GM12878 (cell line): ENCODE measurements around the gene N4BP2L2. TPM values are rescaled to one million over a fixed set of nuclear protein-coding genes. Genes with fewer than 3 reads are reported as not detected.

Experiments
- CBFB ChIP-seq: IDR thresholded peaks from 2 replicates; pipeline ENCODE4 v1.6.1; 2016; ENCODE audit warnings: antibody characterized with exemption, low read depth
- CEBPZ ChIP-seq: fragments of 150-350 bp; IDR thresholded peaks from 2 replicates; pipeline ENCODE4 v1.6.1; 2016; ENCODE audit warnings: low read depth, low read length
- CHD1 ChIP-seq: IDR thresholded peaks from 2 replicates; pipeline ENCODE4 v1.6.1; 2012; ENCODE audit warnings: low read depth, low read length, improper control_type of control experiment
- CHD4 ChIP-seq: fragments of 200-600 bp; sonication (generic); IDR thresholded peaks from 2 replicates; pipeline ENCODE4 v1.6.1; 2016; ENCODE audit warnings: mild to moderate bottlenecking
- E4F1 ChIP-seq: fragments of 450-650 bp; IDR thresholded peaks from 2 replicates; pipeline ENCODE4 v1.6.1; 2018; ENCODE audit warnings: borderline replicate concordance, mild to moderate bottlenecking; ENCODE audit not compliant: partially characterized antibody
- EZH2 ChIP-seq: IDR thresholded peaks from 2 replicates; pipeline ENCODE4 v1.6.1; 2012; ENCODE audit warnings: low read depth, mild to moderate bottlenecking, control low read depth, inconsistent platforms, low read length, borderline replicate concordance; ENCODE audit not compliant: control insufficient read depth
- FOS ChIP-seq: IDR thresholded peaks from 3 replicates; pipeline ENCODE4 v1.6.1; 2011; ENCODE audit warnings: borderline replicate concordance; ENCODE audit not compliant: insufficient read length; ENCODE audit errors: extremely low read depth
- IKZF2 ChIP-seq, 2 experiments: fragments of 450-650 bp; IDR thresholded peaks; 2 replicates each; pipeline ENCODE4 v1.6.1; 2017; ENCODE audit warnings: mild to moderate bottlenecking in 2 of 2, moderate library complexity in 2 of 2
- MAX ChIP-seq: IDR thresholded peaks from 2 replicates; pipeline ENCODE4 v1.6.1; 2012; ENCODE audit warnings: low read depth, low read length, improper control_type of control experiment
- MEF2B ChIP-seq: fragments of 450-650 bp; IDR thresholded peaks from 2 replicates; pipeline ENCODE4 v1.6.1; 2018; ENCODE audit warnings: mild to moderate bottlenecking, moderate library complexity; ENCODE audit not compliant: partially characterized antibody, poor library complexity, severe bottlenecking
- NBN ChIP-seq: fragments of 450-650 bp; IDR thresholded peaks from 2 replicates; pipeline ENCODE4 v1.6.1; 2016
- NFIC ChIP-seq: IDR thresholded peaks from 2 replicates; pipeline ENCODE4 v1.6.1; 2012; ENCODE audit warnings: low read depth, mild to moderate bottlenecking, inconsistent platforms, low read length, moderate library complexity
- NR2C1 ChIP-seq: fragments of 450-650 bp; IDR thresholded peaks from 2 replicates; pipeline ENCODE4 v1.6.1; 2017; ENCODE audit warnings: antibody characterized with exemption, mild to moderate bottlenecking, moderate library complexity
- RAD51 ChIP-seq: fragments of 450-650 bp; IDR thresholded peaks from 2 replicates; pipeline ENCODE4 v1.6.1; 2016; ENCODE audit warnings: moderate library complexity, mild to moderate bottlenecking, inconsistent platforms
- RUNX3 ChIP-seq: IDR thresholded peaks from 2 replicates; pipeline ENCODE4 v1.6.1; 2012; ENCODE audit warnings: low read length, inconsistent platforms
- SMAD1 ChIP-seq: fragments of 450-650 bp; IDR thresholded peaks from 2 replicates; pipeline ENCODE4 v1.6.1; 2018; ENCODE audit warnings: mild to moderate bottlenecking, low read depth; ENCODE audit not compliant: partially characterized antibody
- SPI1 ChIP-seq: IDR thresholded peaks from 2 replicates; pipeline ENCODE4 v1.6.1; 2011; ENCODE audit warnings: low read depth, mild to moderate bottlenecking, low read length, moderate library complexity, borderline replicate concordance; ENCODE audit not compliant: insufficient read depth
- STAT1 ChIP-seq: fragments of 450-650 bp; conservative IDR thresholded peaks from 2 replicates; pipeline ENCODE4 v1.6.1; 2014; ENCODE audit warnings: antibody characterized with exemption, mild to moderate bottlenecking
- USF1 ChIP-seq: IDR thresholded peaks from 2 replicates; pipeline ENCODE4 v1.6.1; 2011; ENCODE audit warnings: borderline replicate concordance, low read depth, mild to moderate bottlenecking, moderate library complexity, mixed read lengths, low read length; ENCODE audit not compliant: insufficient read depth; ENCODE audit errors: extremely low read length
- polyA plus RNA-seq, 11 experiments: library from polyadenylated mRNA; depleted of rRNA in 4 of 11; unstranded in 6 of 11; stranded (reverse) in 5 of 11; fragments of >200 nt; fragmentation: Nextera tagmentation in 4 of 11; fragmentation: Illumina TruSeq in 1 of 11; extraction: Ambion mirVana in 4 of 11; extraction: Trizol in 1 of 11; gene quantifications; 1 replicate in 1 of 11; 2 replicates in 10 of 11; pipeline versions ENCODE4 v1.2.1 to v1.2.3, GENCODE V29; 2011 to 2016; ENCODE audit warnings: inconsistent platforms in 2 of 11, missing spikeins in 2 of 11, low read depth in 1 of 11
- total RNA-seq, 4 experiments: library from RNA; depleted of rRNA in 3 of 4; stranded (reverse); fragments of >200 nt in 3 of 4; fragmentation: Illumina TruSeq in 1 of 4; extraction: Trizol in 1 of 4; gene quantifications; 2 replicates each; pipeline versions ENCODE4 v1.2.1 to v1.2.3, GENCODE V29; 2013 to 2021

Gene N4BP2L2
- total and polyA plus RNA-seq, 10 of the 15 experiments (the other 5 are each of a cell fraction or from before 2014, with no cell fraction given): 41.7 to 87.1 (median 61.2) TPM

GRCh38 chr13:32426191-32426989 lies 112.2 kb downstream of the N4BP2L2 start (continued):
- no peak for TF ChIP-seq E4F1
- no peak; the same call in 1 of the 2 replicates for TF ChIP-seq NBN
- TF ChIP-seq SPI1: peak; percentile 66; the same call in 1 of the 2 replicates
- TF ChIP-seq FOS: no peak
- TF ChIP-seq USF1: peak; percentile 50
- no peak for TF ChIP-seq NR2C1
- TF ChIP-seq CHD1: no peak
- TF ChIP-seq CEBPZ: no peak
- TF ChIP-seq IKZF2 (IDR thresholded peaks at IDR 0.05): no peak
- TF ChIP-seq CHD4: no peak
- TF ChIP-seq RAD51: peak; percentile 63
- no peak for TF ChIP-seq MEF2B
- no peak for TF ChIP-seq NFIC
- no peak for TF ChIP-seq CBFB
- TF ChIP-seq SMAD1: no peak
- peak; percentile 7; the same call in 1 of the 2 replicates for TF ChIP-seq RUNX3
- TF ChIP-seq MAX: peak; percentile 48; the same call in 1 of the 2 replicates
- TF ChIP-seq EZH2: no peak
- TF ChIP-seq STAT1: no peak
